ENCODE data around the gene MMP11.

MMP11 gene

GRCh38 chr22:23831261-23831660 lies 58.6 kb downstream of the MMP11 start:
- no peak for DNase-seq (ENCODE audit: low read depth in 2 of 2)

DNA sequence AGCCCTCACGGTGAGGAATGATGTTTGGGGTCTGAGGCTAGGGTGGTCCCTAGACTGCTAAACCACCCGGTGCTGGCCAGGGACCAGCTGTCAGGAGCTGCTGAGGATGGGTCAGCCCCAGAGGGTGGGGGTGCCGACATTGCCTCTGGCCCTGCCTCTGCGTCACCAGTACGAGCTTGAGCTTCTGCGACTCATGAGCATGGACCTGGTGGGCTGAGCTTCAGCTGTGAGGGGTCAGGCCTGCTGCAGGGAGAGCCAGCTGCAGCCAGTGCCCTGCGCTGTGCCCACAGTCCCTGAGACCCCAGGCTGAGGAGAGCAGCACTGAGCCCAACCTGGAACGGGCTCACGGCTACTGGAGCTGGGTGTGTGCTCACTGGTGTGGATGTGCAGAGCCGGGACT lies 59.1 kb downstream of the MMP11 start:
- no peak for DNase-seq (ENCODE audit: low read depth in 2 of 2)

GRCh38 chr22:23832226-23833016 lies 59.8 kb downstream of the MMP11 start:
- DNase-seq (ENCODE audit: low read depth in 2 of 2): no peak

DNA sequence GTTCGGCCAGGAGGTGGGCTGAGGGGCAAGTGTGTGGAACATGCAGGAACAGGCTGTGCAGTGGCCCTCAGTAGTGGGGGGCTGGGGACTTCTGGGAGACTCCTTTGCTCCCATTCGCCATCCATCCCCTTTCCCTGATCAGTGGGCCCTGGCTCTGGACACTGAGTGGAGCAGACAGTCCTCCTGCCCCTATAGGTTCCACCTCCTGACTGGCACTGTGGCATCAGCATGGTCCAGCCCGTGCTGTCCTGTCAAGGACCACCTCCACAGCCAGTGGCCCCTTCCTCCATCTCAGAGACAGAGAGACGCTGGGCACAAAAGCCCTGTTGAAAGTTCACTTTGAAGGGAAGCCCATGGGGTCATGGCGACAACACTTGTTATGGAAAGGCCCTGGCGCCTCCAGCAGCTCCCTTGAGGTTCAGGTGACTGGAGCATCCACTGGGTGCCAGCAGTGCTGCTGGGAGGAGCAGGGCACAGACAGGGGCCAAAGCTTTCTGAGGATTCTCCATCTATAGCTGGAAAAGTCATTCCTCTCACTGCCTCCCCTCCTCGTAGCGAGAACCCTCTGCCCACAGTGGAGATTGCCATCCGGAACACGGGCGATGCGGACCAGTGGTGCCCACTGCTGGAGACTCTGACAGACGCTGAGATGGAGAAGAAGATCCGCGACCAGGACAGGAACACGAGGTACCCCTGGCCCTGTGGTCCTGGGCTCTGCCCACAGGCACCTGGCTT lies 60.5 kb downstream of the MMP11 start:
- no peak for DNase-seq (ENCODE audit: low read depth in 2 of 2)
